ENCODE results near the gene TMPRSS15.

TMPRSS15 gene

DNA sequence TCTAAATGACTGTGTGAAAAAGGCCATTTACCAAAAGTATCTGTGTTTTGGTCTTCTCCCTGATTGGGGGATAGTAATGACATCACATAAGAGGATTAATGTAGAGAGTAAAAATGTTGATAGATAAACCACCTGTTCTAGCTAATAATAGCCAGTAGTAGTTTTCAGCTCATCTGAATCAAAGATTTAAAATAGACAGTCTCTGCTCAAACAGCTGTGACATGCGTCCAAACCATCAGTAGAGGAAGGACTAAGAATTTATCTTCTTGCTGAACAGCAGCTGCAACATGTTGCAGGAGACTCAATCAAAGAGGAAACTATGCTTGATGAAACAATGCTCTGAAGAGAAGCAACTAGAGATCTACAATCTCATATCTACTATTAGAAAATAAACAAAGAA is 21.4 kb downstream of the TMPRSS15 start:
- H3K4me3 ChIP-seq (ENCODE audit: low read depth, low read length), result no peak overlapping the region
- no peak for TF ChIP-seq CTCF (IDR thresholded peaks at IDR 0.05; ENCODE audit: low read depth, low read length)

- TF ChIP-seq CTCF (IDR thresholded peaks at IDR 0.05; ENCODE audit: low read depth, low read length), result no peak
- no peak overlapping the region for H3K4me3 ChIP-seq (ENCODE audit: low read depth, low read length)
Observed at GRCh38 chr21:18373606-18374005, 30.0 kb downstream of the TMPRSS15 start.

GRCh38 chr21:18370301-18370700 is 33.3 kb downstream of the TMPRSS15 start:
- no peak for TF ChIP-seq CTCF (IDR thresholded peaks at IDR 0.05; ENCODE audit: low read depth, low read length)
- no peak overlapping the region for H3K4me3 ChIP-seq (ENCODE audit: low read depth, low read length)

GRCh38 chr21:18369115-18369514 is 34.5 kb downstream of the TMPRSS15 start:
- no peak for TF ChIP-seq CTCF (IDR thresholded peaks at IDR 0.05; ENCODE audit: low read depth, low read length)
- H3K4me3 ChIP-seq (ENCODE audit: low read depth, low read length), result no peak overlapping the region

GRCh38 chr21:18368205-18368604 is 35.4 kb downstream of the TMPRSS15 start:
- no peak for TF ChIP-seq CTCF (IDR thresholded peaks at IDR 0.05; ENCODE audit: low read depth, low read length)
- no peak overlapping the region for H3K4me3 ChIP-seq (ENCODE audit: low read depth, low read length)

DNA sequence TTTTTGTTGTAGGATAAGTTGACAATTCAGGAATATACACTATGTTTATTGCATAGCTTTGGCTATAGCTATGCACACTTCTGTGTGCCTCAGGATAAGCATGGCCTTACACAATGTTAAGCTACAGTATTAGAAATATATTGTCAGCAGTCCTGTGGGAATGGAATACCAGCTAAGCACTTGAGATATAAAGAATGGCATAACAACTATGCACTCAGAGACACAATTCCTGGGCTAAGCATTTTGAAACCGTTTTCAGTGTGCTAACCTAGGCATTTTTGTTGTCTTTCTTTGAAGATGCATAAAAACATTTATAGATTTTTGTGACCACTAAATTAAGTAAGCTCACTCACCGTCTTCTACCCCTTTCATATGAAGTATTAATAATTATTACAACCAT is 46.8 kb downstream of the TMPRSS15 start:
- H3K4me3 ChIP-seq (ENCODE audit: low read depth, low read length), result no peak overlapping the region
- TF ChIP-seq CTCF (IDR thresholded peaks at IDR 0.05; ENCODE audit: low read depth, low read length), result no peak

- TF ChIP-seq CTCF (IDR thresholded peaks at IDR 0.05; ENCODE audit: low read depth, low read length), result no peak
- no peak overlapping the region for H3K4me3 ChIP-seq (ENCODE audit: low read depth, low read length)
Observed at GRCh38 chr21:18354947-18355346, 48.6 kb downstream of the TMPRSS15 start.

All from WI38 (cell line).